Muscle of arm (tissue), 12 donors: Measurements from ENCODE around the gene ARHGAP31. TPM values are rescaled to one million over a fixed set of nuclear protein-coding genes. Genes with fewer than 3 reads are reported as not detected.
"Not testable (repeated sequence)": the region's sequence is repeated elsewhere in the genome, so short reads cannot be mapped to it uniquely, and the experiment has no call there.

Source experiments
- DNase-seq: peaks from one replicate; pipeline ENCODE4 v3.0.0-alpha.2; 2013
- polyA plus RNA-seq, 12 donors: library from polyadenylated mRNA; unstranded; fragments of 120-200 nt; gene quantifications; one replicate each; pipeline ENCODE4 v1.2.1, GENCODE V29; 2013; ENCODE audit not compliant: insufficient read length in 12 of 12

The ARHGAP31 gene
- polyA plus RNA-seq, 12 donors, result 9.2 to 27.1 (median 12.3) TPM; not detected in 1

- no peak for DNase-seq
Observed at GRCh38 chr3:119349354-119350041, 55.3 kb downstream of the ARHGAP31 start.

GRCh38 chr3:119350114-119350513 is 55.9 kb downstream of the ARHGAP31 start:
- DNase-seq, result no peak

- no peak for DNase-seq
Observed at GRCh38 chr3:119351581-119351980, 57.4 kb downstream of the ARHGAP31 start.

DNA sequence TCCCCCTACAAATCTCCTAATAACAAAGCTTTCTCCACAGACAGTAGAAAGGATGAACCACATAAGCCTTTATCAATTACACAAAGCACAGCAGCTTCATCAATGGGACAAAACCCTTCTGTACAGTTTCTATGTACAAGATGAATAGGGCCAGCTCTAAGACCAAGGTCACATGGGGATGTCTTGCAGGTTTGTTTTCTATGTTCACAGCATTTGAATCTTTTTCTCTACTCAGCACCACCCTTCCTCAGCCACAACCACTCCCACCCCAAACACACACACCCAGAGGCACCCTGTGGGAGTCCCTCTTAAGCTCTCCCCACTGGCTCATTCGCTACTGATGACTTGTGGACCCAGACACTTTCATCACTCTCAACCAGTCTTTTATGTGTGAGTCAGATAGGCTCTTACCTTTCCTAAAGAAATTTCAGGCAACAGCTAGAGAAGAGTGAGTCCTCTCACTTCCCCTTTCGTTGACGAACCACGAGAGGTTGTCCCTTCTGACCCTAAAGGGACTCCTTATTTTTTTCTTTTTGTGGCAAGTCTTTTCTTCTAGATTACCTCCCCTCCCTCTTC is 57.9 kb downstream of the ARHGAP31 start:
- DNase-seq, result no peak

DNA sequence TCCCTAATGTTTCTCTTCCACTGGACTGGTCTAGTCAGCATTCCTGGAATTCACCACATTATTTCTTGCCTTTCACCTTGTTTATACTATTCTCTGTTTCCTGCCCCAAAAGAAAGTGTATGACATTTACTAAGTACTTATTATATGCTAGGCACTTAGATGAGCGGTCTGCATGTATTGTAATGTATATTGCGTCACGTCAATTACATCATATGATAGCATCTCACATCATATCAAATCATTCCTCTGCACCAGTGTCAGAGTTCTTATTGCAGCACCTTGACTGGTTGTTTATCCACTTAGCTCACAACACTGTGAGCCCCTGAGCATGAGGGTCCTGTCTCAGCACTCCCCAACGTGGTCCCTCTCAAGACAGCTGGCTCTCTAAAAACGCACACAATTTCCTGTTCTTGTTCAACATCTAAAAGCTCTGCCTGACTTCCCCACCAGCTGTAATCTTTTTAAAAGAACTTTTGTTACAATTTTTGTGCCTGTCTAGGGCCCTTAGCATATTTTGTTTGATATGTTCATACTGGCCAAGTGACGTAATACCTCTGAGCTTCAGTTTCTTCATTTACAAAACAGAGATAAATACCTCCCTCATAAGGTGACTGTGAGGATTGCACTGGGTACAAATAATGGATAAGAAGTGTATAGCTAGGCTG is 58.8 kb downstream of the ARHGAP31 start:
- DNase-seq, result peak; percentile 49

DNA sequence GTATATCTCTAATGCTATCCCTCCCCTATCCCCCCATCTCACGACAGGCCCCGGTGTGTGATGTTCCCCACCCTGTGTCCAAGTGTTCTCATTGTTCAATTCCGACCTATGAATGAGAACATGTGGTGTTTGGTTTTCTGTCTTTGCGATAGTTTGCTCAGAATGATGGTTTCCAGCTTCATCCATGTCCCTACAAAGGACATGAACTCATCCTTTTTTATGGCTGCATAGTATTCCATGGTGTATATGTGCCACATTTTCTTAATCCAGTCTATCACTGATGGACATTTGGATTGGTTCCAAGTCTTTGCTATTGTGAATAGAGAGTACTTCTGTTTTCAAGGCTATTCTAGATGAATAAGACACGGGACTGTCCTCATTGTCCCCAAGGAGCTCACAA is 61.4 kb downstream of the ARHGAP31 start:
- not testable (repeated sequence) for DNase-seq

DNA sequence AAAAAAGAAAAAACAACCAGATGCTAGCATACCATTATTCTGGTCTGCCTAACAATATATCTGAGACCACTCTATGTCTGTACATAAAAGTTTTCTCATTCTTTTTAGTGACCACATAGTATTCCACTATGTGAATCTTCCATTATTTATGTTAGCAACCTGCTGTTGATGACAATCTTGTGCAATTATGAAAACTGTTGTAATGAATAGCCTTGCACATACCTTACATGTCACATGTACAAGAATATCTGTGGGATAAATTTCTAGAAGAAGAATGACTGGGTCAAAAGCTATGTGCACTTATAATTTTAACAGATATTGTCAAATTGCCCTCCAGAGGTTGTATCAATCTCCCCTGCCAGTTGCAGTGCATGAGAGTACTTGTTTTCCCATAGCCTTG is 62.5 kb downstream of the ARHGAP31 start:
- DNase-seq, result no peak

- no peak for DNase-seq
Observed at GRCh38 chr3:119357190-119357589, 63.0 kb downstream of the ARHGAP31 start.

GRCh38 chr3:119359476-119360326 is 65.5 kb downstream of the ARHGAP31 start:
- no peak for DNase-seq

DNA sequence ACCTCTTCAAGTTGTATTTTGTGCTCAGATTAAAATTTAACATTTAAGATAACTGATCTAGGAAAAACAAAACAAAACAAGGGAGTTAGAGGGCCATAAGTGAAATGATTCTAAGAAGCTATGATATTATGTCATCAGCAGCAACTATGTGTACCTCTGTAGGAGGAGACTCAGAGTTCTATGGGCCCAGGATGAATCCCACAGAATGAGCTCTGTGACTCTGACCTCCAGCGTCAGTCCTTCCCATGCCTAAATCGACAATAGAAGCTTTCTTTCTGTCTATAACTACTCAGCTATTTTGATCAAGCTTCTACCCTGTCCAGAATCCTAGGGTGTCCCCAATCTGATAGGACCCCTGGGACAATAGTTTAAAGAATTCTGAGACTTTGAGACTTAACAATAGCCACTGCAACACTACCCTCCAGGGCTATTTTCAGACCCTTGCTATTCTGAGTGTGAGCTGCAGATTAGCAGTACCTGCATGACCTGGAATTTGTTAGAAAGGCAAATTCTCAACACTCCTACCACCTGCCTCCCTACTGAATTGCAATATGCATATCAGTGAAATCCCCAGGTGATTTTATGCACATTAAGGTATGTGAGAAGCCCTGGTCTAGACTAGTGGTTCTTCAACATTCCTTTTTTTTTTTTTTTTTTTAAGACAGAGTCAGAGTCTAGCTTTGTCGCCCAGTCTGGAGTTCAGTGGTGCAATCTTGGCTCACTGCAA is 66.7 kb downstream of the ARHGAP31 start:
- no peak for DNase-seq

DNA sequence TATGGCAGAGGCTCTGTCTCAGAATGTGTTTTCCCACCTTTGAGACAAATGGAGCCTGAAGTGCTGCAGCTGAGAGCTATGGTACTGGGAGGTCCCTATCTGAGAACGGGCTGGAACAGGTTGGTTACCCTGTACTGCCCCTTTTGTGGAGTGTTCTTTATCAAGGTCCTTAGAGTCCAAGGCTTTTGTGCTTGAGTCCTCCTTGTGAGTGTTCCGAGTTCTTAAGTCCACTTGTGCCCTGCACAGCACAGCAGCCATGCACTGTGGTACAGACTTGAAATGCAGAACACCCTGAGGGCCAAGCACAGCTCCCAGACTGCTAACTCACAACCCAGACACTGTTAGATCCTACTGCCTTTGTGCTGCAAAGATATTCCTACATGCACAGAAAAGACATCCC is 67.8 kb downstream of the ARHGAP31 start:
- no peak for DNase-seq

DNA sequence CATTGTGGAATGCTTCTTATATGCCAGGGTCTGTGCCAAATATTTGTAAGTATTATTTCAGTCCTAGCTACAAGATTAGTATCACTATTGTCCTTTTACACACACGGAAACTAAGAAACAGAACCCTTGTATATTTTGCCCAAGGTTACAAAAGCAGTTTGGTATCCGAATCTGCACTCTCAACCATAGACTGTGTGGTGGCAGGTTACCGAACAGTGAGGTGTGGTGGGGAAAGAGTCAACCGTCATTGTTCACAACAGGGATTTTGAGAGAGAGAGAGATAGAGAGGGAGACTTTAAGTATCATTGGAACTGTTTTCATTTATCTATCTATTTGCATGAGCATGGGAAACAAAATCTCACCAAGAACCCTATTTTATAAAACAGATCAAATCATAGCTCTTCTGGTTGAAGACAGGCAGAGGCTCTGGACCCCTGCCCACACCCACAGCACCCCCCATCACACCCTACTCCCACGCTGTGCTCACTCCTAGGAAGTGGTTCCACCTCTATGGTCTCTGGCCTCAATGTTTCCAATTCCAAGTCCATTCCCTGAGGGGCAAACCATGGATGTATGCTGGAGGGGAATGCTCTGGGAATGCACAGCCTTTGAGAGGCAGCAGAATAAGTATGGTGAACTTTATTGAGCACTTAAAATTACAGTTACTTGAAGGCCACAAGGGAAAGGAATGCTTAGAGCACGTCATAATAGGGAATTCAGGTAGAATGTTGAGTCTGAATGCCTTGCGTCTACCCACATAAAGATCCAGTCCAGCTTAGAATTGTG is 69.0 kb downstream of the ARHGAP31 start:
- no peak for DNase-seq

DNA sequence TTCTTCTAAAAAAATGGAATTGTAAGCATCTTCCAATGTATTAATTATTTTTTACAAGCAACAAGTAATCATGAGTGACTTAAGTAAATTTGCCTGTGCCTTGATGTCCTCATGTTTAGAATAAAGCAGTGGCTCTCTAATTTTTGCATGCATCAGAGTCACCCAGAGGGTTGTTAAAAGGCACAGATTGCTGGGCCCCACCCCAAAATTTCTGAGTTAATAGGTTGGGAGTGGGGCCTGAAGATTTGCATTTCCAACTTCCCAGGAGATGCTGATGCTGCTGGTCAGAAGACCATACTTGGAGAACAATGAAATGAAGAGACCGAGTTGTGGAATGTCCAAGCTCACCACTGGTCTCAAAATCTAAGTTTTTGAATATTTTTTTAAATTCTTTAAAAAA is 70.2 kb downstream of the ARHGAP31 start:
- no peak for DNase-seq

DNA sequence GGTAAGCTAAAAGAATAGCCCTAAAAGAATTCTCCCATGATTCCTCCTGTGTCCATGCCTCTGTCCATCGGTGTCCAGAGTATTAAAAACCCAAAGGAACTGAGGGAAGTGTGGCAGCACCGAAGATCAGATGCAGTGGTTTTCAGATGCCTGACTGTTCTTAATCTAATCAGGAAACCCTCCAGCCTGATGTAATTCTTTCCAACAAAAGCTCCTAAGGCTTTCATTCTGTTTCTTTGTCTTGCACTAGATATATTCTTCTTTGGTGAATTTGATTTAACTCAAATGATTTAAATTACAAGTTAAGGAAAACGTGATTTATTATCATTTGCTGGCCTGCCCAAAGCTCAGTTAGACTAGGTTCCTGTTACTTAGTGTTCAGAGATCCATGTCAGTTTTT is 71.2 kb downstream of the ARHGAP31 start:
- no peak for DNase-seq

- DNase-seq, result no peak
Observed at GRCh38 chr3:119367000-119367399, 72.8 kb downstream of the ARHGAP31 start.

GRCh38 chr3:119368298-119368697 is 74.1 kb downstream of the ARHGAP31 start:
- no peak for DNase-seq

DNA sequence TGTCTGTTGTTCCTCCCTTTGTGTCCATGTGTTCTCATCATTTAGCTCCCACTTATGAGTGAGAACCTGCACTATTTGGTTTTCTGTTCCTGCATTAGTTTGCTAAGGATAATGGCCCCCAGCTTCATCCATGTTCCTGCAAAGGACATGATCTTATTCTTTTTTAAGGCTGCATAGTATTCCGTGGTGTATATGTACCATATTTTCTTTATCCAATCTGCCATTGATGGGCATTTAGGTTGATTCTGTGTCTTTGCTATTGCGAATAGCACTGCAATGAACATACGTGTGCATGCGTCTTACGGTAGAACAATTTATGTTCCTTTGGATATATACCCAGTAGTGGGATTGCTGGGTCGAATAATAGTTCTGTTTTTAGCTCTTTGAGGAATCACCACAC is 77.6 kb downstream of the ARHGAP31 start:
- not testable (repeated sequence) for DNase-seq

GRCh38 chr3:119375106-119375505 is 80.9 kb downstream of the ARHGAP31 start:
- no peak for DNase-seq

DNA sequence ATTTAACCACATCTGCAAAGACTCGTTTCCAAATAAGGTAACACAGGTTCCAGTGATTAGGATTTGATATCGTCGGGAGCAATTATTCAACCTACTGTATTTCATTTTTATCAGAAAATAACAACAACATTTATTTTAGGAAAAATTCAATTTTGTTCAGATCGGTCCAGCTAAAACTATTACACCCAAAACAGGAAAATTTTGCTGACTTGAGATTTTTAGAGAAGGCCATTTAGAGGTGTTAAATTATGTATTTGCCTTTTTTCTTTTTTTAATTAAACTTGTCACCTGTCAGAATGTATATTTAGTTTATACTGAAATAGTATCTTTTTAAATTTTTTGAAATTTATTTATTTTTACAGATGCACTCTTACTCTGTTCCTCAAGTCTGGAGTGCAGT is 81.3 kb downstream of the ARHGAP31 start:
- DNase-seq, result no peak

DNA sequence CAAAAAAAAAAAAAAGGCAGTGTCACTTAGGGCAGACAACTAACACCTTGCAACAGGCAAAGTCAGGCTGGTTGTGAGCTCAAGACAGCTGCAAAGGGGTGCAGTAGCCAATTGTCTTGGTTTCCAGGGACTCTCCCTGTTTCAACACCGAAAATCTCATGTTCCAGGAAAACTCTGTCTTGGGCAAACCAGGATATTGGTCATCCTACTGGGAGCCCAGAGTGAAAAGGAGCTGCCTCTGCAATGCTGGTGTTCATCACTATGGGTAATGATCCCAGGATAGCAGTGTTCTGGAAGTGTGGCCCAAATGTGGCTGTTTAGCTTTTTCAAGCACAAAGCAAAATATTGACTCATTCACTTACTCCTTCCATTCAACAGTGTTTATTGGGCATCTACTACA is 82.6 kb downstream of the ARHGAP31 start:
- no peak for DNase-seq

DNA sequence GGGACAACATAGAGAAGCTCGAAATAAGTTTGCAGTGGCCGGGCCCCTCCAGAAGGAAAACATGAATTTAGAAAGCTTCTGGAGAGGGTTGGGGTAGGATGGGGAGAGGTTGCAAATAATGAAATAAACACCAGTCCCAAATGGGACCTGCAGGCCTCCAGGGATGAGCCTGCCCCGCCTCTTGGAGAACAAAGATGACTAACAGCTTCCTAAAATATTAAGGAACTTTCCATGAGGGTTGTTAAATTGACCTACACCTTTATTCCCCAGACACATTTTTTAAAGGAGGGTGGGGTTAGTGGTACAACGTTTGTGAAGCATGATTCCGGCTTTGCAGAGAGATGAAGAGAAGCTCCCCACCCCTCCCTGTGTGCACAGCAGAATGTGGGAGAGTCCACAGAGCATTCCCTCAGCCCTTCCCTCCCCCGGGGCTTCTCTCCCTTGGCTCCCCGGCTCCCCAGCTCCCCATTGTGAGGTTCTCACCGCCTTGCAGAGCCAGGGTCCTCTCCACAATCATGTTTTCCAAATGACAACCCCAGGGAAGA is 84.1 kb downstream of the ARHGAP31 start:
- DNase-seq, result no peak
